Neural crest cell (in vitro differentiated cells): ENCODE data around the gene BBLN. TPM values are rescaled to one million over a fixed set of nuclear protein-coding genes. Genes with fewer than 3 reads are reported as not detected.

ENCODE experiments used
- DNase-seq: peaks from one replicate; pipeline ENCODE4 v3.0.0; 2021; ENCODE audit warnings: low read depth, mixed read lengths, low spot score
- H3K27ac Mint-ChIP-seq: one replicate; pipeline ENCODE4 v1.8.0; 2021; ENCODE audit warnings: mild to moderate bottlenecking, mixed read lengths; ENCODE audit not compliant: unreplicated experiment
- H3K27me3 Mint-ChIP-seq: 2 replicates; pipeline ENCODE4 v1.8.0; 2021; ENCODE audit warnings: low read depth, mild to moderate bottlenecking, mixed read lengths
- H3K36me3 Mint-ChIP-seq: 2 replicates; pipeline ENCODE4 v1.8.0; 2021; ENCODE audit warnings: low read depth, mild to moderate bottlenecking, mixed read lengths
- H3K4me1 Mint-ChIP-seq: 2 replicates; pipeline ENCODE4 v1.8.0; 2021; ENCODE audit warnings: mixed read lengths
- H3K4me3 Mint-ChIP-seq: one replicate; pipeline ENCODE4 v1.8.0; 2021; ENCODE audit warnings: mild to moderate bottlenecking, mixed read lengths
- H3K9me3 Mint-ChIP-seq: 2 replicates; pipeline ENCODE4 v1.8.0; 2021; ENCODE audit warnings: mixed read lengths
- total RNA-seq: library from RNA; stranded (reverse); gene quantifications from 2 replicates; pipeline ENCODE4 v1.2.1, GENCODE V29; 2021
- TF ChIP-seq, protein P1 (sequence below): fragments of 200-600 bp; sonication (generic); conservative IDR thresholded peaks from 2 replicates; pipeline ENCODE4 v1.5.0; 2021; ENCODE audit warnings: antibody characterized with exemption, mild to moderate bottlenecking

Gene BBLN
- total RNA-seq, 1 donor from 2014 or later, result 82.5 TPM

DNA sequence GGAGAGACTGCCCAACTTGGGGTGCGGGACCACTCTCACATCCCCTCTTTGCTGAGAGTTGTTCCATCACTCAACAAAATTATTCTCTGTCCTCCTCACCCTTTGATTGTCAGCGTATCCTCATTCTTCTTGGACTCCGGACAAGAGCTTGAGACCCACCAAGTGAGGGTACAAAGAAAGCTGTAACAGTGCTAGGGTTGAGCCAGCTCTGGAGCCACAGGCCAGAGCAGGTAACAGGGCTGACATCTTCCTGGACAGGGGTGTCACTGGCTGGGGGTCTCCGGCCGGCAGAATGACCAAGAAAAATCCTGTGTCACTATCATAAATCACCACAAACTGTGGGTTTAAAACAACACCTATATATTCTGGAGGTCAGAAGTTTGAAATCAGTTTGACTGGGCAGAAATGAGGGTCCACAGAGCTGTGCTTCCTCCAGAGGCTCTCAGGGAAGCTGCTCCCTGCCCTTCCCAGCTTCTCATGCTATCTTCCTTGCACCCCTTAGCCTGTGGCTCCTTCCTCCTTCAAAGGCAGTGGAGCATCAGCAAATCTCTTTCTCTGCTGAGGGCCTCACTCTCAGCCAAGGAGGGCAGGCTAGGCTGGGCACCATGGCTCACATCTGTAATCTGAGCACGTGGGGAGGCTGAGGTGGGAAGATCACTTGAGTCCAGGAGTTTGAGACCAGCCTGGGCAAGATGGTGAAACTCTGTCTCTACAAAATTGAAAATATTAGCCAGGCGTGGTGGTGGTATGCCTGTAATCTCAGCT is 4.1 kb upstream of the BBLN start:
- TF ChIP-seq, protein P1, sequence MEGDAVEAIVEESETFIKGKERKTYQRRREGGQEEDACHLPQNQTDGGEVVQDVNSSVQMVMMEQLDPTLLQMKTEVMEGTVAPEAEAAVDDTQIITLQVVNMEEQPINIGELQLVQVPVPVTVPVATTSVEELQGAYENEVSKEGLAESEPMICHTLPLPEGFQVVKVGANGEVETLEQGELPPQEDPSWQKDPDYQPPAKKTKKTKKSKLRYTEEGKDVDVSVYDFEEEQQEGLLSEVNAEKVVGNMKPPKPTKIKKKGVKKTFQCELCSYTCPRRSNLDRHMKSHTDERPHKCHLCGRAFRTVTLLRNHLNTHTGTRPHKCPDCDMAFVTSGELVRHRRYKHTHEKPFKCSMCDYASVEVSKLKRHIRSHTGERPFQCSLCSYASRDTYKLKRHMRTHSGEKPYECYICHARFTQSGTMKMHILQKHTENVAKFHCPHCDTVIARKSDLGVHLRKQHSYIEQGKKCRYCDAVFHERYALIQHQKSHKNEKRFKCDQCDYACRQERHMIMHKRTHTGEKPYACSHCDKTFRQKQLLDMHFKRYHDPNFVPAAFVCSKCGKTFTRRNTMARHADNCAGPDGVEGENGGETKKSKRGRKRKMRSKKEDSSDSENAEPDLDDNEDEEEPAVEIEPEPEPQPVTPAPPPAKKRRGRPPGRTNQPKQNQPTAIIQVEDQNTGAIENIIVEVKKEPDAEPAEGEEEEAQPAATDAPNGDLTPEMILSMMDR, result no peak
- no peaks in the 10 kb centered on the region for H3K9me3 Mint-ChIP-seq
- H3K4me1 Mint-ChIP-seq, result peaks cover 2% of the 10 kb centered on the region
- H3K27me3 Mint-ChIP-seq, result no peaks in the 10 kb centered on the region
- no peak overlapping the region for H3K27ac Mint-ChIP-seq
- no peak for DNase-seq
- peak overlapping the region; percentile 31 for H3K4me3 Mint-ChIP-seq
- H3K36me3 Mint-ChIP-seq, result no peaks in the 10 kb centered on the region

DNA sequence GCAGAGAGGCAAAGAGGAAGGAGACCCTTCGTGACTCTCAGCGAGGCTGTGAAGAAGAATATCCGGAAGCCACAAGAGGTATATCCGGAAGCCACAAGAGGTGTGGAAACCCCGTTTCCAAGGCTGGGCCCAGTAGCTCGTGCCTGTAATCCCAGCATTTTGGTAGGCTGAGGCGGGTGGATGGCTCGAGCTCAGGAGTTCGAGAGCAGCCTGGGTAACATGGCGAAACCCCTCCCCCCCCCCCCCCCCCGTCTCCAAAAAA is 612 bp upstream of the BBLN start:
- Mint-ChIP-seq H3K27ac (peak overlapping the region; percentile 85), H3K4me3 (peak overlapping the region; percentile 82), H3K9me3 (no peaks in the 10 kb centered on the region), H3K36me3 (peaks cover 4% of the 10 kb centered on the region), H3K4me1 (peaks cover 5% of the 10 kb centered on the region), H3K27me3 (no peaks in the 10 kb centered on the region)
- DNase-seq, result no peak
- TF ChIP-seq, protein P1, result no peak

DNA sequence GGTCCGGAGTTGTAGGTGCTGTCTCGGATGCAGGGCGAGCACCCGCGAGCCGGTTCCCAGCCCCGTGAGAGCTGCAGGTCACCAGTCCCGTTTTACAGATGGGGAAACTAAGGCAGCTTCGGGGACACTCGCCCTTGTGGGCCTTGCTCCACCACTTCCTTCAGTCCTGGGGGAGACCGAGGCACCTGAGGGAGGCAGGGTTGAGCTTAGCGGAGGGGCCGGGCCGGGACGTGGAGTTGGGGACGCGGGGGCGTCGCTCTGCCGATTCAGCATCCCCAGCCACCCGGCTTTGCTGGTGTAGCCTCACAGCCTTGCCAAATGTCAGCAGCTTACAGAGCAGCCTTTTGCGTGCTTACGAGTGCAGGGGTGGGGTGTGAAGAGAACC is 530 bp downstream of the BBLN start:
- H3K9me3 Mint-ChIP-seq, result no peaks in the 10 kb centered on the region
- TF ChIP-seq, protein P1, result no peak
- no peak for DNase-seq
- no peaks in the 10 kb centered on the region for H3K27me3 Mint-ChIP-seq
- H3K4me3 Mint-ChIP-seq, result peak overlapping the region; percentile 90
- H3K4me1 Mint-ChIP-seq, result peaks cover 5% of the 10 kb centered on the region
- peaks cover 4% of the 10 kb centered on the region for H3K36me3 Mint-ChIP-seq
- H3K27ac Mint-ChIP-seq, result no peak overlapping the region

DNA sequence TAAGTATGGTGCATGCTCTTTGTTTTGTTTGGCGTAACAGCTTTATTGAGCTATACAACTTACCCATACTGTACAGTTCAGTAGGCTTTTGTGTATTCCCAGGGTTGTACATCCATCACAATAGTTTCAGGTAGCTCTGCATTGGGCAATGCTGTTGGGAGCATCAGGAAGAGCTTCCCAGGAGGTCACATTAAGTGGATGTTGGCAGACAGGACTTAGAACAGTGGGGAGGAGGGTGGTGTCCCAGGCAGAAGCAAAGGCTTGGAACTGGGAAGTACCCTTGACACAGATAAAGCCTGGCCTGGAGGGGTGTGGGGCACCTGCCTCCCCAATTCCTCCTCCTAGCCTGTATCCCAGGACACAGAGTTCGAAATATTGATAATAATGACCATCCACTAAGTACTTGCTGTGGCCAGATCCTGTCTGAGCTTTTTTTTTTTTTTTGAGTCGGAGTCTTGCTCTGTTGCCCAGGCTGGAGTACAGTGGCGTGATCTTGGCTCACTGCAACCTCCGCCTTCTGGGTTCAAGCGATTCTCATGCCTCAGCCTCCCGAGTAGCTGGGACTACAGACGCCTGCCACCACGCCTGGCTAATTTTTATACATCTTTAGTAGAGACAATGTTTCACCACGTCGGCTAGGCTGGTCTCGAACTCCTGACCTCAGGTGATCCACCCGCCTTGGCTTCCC is 1.3 kb downstream of the BBLN start:
- no peaks in the 10 kb centered on the region for H3K9me3 Mint-ChIP-seq
- H3K36me3 Mint-ChIP-seq, result peaks cover 5% of the 10 kb centered on the region
- peaks cover 5% of the 10 kb centered on the region for H3K4me1 Mint-ChIP-seq
- H3K27ac Mint-ChIP-seq, result no peak overlapping the region
- no peak for DNase-seq
- peak overlapping the region; percentile 90 for H3K4me3 Mint-ChIP-seq
- no peaks in the 10 kb centered on the region for H3K27me3 Mint-ChIP-seq
- TF ChIP-seq, protein P1, result no peak

DNA sequence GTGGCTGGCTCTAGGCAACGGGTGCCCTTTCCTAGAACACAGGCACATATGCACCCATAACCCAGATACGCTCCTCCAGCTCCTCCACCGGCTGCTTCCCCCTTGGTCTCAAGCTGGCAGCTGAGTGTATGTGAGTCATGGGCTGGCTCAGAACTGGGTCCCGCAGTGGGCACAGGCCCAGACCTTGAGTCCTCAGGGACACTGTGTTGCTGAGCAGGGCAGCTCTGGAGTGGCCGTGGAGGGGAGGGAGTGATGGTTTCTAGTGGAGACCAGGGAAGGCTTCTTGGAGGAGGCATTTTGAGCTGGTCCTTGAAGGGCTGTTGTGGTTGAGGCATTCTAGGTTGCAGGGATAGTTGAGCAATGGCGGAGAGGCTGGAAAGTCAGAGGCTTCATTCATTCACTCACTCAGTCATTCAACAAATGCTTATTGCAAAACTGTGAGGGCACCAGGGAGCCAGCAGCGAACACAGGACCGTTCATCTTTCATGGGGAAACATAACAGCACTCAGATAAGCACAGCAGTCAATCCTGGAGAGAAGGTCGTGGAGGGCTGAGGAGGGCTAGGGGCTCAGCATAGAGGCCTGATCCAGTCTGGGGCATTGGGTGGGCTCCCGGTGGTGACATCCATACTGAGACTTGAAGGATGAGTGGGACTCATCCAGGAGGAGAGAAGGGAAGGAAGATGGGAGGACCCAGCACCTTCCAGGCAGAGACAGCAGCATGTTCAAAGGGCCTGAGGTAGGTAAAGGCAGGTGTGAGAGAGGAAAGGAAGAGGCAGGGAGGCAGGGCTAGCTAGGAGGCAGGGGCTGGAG is 2.4 kb downstream of the BBLN start:
- Mint-ChIP-seq H3K36me3 (peaks cover 8% of the 10 kb centered on the region), H3K27ac (peak overlapping the region; percentile 68), H3K9me3 (no peaks in the 10 kb centered on the region), H3K4me3 (peak overlapping the region; percentile 76), H3K27me3 (no peaks in the 10 kb centered on the region), H3K4me1 (peaks cover 5% of the 10 kb centered on the region)
- TF ChIP-seq, protein P1, result no peak
- DNase-seq, result no peak
